KMS-11 (cell line): ENCODE measurements around the gene TGFBI.

Source experiments
- H2AFZ ChIP-seq: fragments of 200-600 bp; sonication (generic); 2 replicates; pipeline ENCODE4 v1.6.1; 2016; ENCODE audit warnings: antibody characterized with exemption, mixed run types, low read depth
- H3K27ac ChIP-seq: fragments of 200-600 bp; sonication (generic); 2 replicates; pipeline ENCODE4 v1.6.1; 2016; ENCODE audit warnings: mild to moderate bottlenecking, mixed run types
- H3K27me3 ChIP-seq: fragments of 200-600 bp; sonication (generic); 2 replicates; pipeline ENCODE4 v1.6.1; 2017; ENCODE audit warnings: mild to moderate bottlenecking, low read depth, mixed run types, moderate library complexity; ENCODE audit not compliant: insufficient read depth
- H3K36me3 ChIP-seq: fragments of 200-600 bp; sonication (generic); 2 replicates; pipeline ENCODE4 v1.6.1; 2017; ENCODE audit warnings: mild to moderate bottlenecking, mixed run types; ENCODE audit not compliant: insufficient read depth
- H3K4me1 ChIP-seq: fragments of 200-600 bp; sonication (generic); 2 replicates; pipeline ENCODE4 v1.6.1; 2016; ENCODE audit warnings: mild to moderate bottlenecking, low read depth, mixed run types; ENCODE audit not compliant: poor library complexity, severe bottlenecking
- H3K4me2 ChIP-seq: fragments of 200-600 bp; sonication (generic); 2 replicates; pipeline ENCODE4 v1.7.0; 2016; ENCODE audit warnings: mild to moderate bottlenecking, mixed run types
- H3K4me3 ChIP-seq: fragments of 200-600 bp; sonication (generic); IDR thresholded peaks from 2 replicates; pipeline ENCODE4 v1.6.1; 2017; ENCODE audit warnings: low read depth, low read length, mixed read lengths; ENCODE audit not compliant: insufficient read depth
- H3K79me2 ChIP-seq: fragments of 200-600 bp; sonication (generic); 2 replicates; pipeline ENCODE4 v1.6.1; 2016; ENCODE audit warnings: low read depth, mixed run types; ENCODE audit not compliant: insufficient read depth
- H3K9ac ChIP-seq: fragments of 200-600 bp; sonication (generic); 2 replicates; pipeline ENCODE4 v1.6.1; 2016; ENCODE audit warnings: mild to moderate bottlenecking, mixed run types
- H4K20me1 ChIP-seq: fragments of 200-600 bp; sonication (generic); 2 replicates; pipeline ENCODE4 v1.6.1; 2016; ENCODE audit warnings: mild to moderate bottlenecking, mixed run types; ENCODE audit not compliant: insufficient read depth
- CTCF ChIP-seq: fragments of 200-600 bp; sonication (generic); conservative IDR thresholded peaks from 2 replicates; pipeline ENCODE4 v1.6.1; 2017; ENCODE audit warnings: low read depth, mild to moderate bottlenecking, antibody characterized with exemption, low read length, moderate library complexity, mixed read lengths

The TGFBI gene

GRCh38 chr5:136027311-136027710 is 1.5 kb upstream of the TGFBI start:
- Histone ChIP-seq H3K27ac (no peak overlapping the region), H3K4me3 (no peak overlapping the region), H3K36me3 (no peaks in the 10 kb centered on the region), H3K4me2 (no peak overlapping the region), H3K27me3 (no peaks in the 10 kb centered on the region), H3K4me1 (no peaks in the 10 kb centered on the region), H2AFZ (no peak overlapping the region), H3K9ac (no peak overlapping the region), H3K79me2 (no peaks in the 10 kb centered on the region), H4K20me1 (no peaks in the 10 kb centered on the region)
- no peak for TF ChIP-seq CTCF

GRCh38 chr5:136028090-136028489 is 698 bp upstream of the TGFBI start:
- Histone ChIP-seq H3K9ac (no peak overlapping the region), H3K4me2 (no peak overlapping the region), H3K27me3 (no peaks in the 10 kb centered on the region)

GRCh38 chr5:136030252-136030651 is 1.5 kb downstream of the TGFBI start:
- Histone ChIP-seq H2AFZ (no peak overlapping the region), H3K36me3 (no peaks in the 10 kb centered on the region), H3K27ac (no peak overlapping the region), H4K20me1 (no peaks in the 10 kb centered on the region), H3K79me2 (no peaks in the 10 kb centered on the region), H3K9ac (no peak overlapping the region), H3K27me3 (no peaks in the 10 kb centered on the region), H3K4me3 (no peak overlapping the region), H3K4me1 (no peaks in the 10 kb centered on the region), H3K4me2 (no peak overlapping the region)
- no peak for TF ChIP-seq CTCF

More at GRCh38 chr5:136028090-136028489, 698 bp upstream of the TGFBI start:
- Histone ChIP-seq H3K79me2 (no peaks in the 10 kb centered on the region), H4K20me1 (no peaks in the 10 kb centered on the region), H3K36me3 (no peaks in the 10 kb centered on the region), H3K27ac (no peak overlapping the region), H2AFZ (no peak overlapping the region), H3K4me3 (no peak overlapping the region), H3K4me1 (no peaks in the 10 kb centered on the region)
- TF ChIP-seq CTCF = no peak

GRCh38 chr5:136030956-136031611 is 2.3 kb downstream of the TGFBI start:
- Histone ChIP-seq H3K27ac (no peak overlapping the region), H3K27me3 (no peaks in the 10 kb centered on the region), H4K20me1 (no peaks in the 10 kb centered on the region), H3K36me3 (no peaks in the 10 kb centered on the region), H3K4me3 (no peak overlapping the region), H2AFZ (no peak overlapping the region), H3K4me1 (no peaks in the 10 kb centered on the region), H3K9ac (no peak overlapping the region), H3K79me2 (no peaks in the 10 kb centered on the region), H3K4me2 (no peak overlapping the region)
- TF ChIP-seq CTCF = no peak
